HG03280 (cell line): ENCODE results near the gene VGLL3.
A peak's percentile ranks its signal among the peaks of the same experiment; 100 is the strongest.
"Not testable (repeated sequence)": the region's sequence is repeated elsewhere in the genome, so short reads cannot be mapped to it uniquely, and the experiment has no call there.

Source experiments
- ATAC-seq: cut with Tn5 transposase; IDR thresholded peaks from one replicate; pipeline ENCODE4 v1.9.1; 2021; ENCODE audit warnings: mild to moderate bottlenecking, moderate library complexity; ENCODE audit not compliant: unreplicated experiment

VGLL3 gene

DNA sequence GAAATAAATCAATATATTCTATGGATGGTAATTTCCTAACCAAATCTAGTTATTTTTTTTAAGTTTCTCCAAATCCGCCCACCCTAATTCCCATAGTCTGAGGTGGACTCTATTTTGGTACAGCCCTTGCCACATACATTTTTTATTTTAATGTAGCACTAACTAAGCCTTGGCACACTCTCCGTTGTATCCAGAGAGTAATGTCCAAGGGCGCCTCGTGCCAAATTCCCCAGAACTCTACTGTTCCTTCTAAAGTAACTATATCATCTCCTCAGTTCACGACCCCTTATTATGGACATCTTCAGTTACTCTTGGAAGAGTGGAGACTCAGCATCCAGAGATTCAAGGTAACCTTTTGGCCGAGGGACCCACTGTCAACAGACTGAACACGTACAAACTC lies 1.3 kb downstream of the VGLL3 start:
- no peak for ATAC-seq

DNA sequence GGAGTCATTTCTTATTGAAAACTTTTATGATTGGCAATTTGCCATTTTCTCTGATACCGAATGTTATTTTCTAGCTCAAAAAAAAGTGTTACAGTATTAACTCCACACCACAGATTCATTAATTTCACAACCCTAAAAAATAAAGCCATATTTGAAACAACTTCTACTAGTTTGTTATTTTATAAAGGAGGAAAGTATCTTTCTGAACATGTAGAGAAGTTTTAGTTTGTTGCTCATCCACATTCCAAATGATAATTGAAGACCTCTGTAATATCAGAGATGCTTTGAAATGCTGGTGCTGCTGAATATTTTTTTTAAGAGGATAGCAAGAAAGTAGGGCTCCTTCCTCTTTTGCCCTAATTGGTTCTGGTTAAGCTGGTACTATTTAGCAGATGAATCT lies 1.9 kb downstream of the VGLL3 start:
- ATAC-seq: no peak

- no peak for ATAC-seq
These were observed 2.7 kb downstream of the VGLL3 start for GRCh38 chr3:86988235-86988634.

DNA sequence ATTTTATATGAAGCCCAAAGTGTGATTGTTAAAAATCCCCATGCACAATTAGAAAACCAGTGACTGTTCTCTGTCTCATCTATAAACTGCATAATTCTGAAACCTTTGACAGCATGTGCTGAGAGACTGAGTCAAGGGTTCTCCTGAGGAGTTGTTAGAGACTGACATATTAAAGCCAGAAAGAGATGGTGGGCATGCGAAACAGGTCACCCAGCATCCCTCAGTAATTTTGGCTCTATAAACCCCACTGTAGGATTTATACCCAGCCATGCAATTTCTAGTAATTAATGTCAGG lies 3.6 kb downstream of the VGLL3 start:
- ATAC-seq: no peak

DNA sequence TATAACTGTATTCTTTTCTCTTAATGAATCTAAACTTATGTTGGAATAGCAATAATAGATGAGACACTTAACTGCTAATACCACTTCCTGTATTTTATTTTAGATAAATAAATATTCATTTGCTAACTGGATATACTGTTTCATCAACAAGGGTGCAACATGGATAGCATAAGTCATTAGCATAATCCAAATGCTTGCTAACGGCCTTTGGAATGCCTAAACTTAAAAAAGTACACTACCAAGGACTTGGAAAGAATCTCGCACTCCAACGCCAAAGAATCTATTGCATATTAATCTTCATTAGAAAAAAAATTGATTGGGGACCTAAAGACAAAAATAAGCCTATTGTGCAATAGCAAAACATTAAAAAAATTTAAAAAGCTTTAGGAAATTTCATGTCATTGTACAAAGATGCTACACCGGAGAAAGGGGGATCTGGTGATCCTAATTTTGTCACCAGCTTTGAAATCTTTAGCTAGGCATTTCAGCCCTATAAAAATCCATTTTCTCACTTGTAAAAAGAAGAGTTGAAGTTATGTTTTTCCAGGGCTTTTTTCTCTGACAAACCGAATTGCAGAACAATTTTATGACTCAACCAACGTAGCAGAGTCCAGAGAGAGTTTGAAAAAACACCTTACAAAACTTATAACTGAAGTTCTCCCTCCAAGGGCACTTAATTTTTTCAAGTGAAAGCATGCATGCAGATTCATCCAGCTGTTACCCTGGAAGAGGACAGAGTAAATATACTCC lies 4.1 kb downstream of the VGLL3 start:
- no peak for ATAC-seq

DNA sequence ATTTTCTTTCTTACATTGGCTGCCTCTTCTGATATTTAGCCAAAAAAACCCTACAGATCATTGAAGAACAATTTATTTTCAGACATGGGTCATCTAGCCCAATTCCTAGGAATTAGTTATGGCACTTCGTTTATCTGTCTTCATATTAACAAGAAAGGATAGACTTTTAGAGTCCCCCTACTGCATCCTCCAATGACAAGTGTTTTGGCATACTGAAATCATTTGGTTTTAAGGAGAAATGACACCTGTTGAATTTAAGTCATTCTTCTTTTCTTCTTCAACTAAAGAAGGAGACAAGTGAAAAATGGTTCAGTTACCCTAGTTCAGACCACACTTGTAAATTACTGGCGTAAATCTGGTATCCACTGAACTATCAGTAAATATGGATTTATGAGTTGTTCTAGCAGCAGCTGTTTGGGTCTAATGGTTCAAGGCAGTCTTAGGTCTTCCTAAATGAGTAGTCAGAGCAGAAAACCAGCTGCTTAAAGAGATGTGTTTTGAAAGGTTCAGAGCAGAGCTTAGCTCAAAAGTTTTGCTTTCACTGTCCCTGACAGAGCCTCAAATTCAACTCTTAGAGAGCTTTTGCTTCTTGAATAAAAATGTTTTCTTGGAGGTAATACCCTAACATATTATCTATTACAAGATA lies 5.6 kb downstream of the VGLL3 start:
- no peak for ATAC-seq

DNA sequence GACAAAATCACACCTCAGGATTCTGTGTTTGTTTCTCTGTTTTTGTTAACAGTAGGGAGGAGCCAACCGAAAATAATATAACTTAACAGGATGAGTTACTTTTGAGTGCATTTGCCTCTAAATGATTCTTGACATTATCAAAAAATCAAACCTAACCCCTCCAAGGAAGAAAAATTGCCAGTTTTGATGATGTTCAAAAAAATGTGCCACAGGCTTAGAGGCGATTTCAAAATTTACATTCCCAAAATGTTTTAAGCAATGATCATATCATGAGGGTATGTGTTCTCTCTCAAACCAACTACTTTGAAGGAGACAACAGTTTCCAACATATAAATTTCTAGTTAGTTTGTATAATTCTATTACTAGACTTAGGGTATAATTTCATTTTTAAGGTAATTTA lies 6.7 kb downstream of the VGLL3 start:
- no peak for ATAC-seq

- ATAC-seq: no peak
These were observed 8.1 kb downstream of the VGLL3 start for GRCh38 chr3:86982883-86983282.

DNA sequence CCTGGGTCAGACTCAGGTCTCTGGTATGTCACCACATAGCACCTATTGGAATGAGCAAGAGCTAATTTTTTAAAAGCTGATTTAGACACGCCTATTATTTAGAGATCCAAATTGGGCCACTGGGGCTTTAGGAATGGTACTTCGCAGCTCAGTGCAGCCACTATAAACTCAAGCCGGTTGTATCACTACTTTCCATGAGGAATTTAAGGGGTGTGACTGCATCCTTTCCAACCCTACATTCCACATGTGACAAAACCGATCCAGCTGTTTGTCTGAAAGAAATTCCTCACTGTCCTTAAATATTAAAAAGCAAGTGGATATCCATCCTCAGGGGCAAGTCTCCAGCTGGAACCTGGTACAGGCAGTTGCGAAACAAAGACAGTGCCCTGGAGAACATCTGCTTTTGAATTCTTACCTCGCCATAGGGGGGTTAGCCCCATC lies 12.8 kb downstream of the VGLL3 start:
- ATAC-seq: no peak

- ATAC-seq: no peak
These were observed 14.7 kb downstream of the VGLL3 start for GRCh38 chr3:86976219-86976618.

GRCh38 chr3:86974177-86974576 lies 16.8 kb downstream of the VGLL3 start:
- not testable (repeated sequence) for ATAC-seq

- ATAC-seq: no peak
These were observed 17.5 kb downstream of the VGLL3 start for GRCh38 chr3:86973440-86973839.

GRCh38 chr3:86969500-86970189 lies 21.3 kb downstream of the VGLL3 start:
- peak; percentile 61 for ATAC-seq

- no peak for ATAC-seq
These were observed 22.6 kb downstream of the VGLL3 start for GRCh38 chr3:86968244-86968932.

DNA sequence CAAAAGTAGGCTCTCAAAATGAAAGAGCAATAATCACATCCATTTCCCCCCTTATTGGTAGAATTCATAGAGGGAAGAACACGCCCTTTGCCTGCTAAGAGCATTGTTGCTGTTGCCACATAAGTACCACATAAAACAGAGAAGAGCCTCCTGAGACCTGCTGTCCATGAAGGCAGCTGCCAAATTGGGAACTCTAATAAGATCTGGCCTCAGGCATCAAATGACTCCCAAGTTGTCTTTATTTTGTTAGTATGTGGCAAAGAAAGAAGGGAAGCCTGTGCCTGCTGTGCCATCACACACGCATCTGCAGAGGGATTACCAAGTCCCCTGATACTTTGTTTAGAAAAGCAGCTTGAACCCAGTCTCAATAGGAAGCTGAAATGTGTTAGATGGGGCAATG lies 23.9 kb downstream of the VGLL3 start:
- no peak for ATAC-seq

GRCh38 chr3:86965166-86965565 lies 25.8 kb downstream of the VGLL3 start:
- ATAC-seq: no peak

- no peak for ATAC-seq
These were observed 27.3 kb downstream of the VGLL3 start for GRCh38 chr3:86963611-86964010.

DNA sequence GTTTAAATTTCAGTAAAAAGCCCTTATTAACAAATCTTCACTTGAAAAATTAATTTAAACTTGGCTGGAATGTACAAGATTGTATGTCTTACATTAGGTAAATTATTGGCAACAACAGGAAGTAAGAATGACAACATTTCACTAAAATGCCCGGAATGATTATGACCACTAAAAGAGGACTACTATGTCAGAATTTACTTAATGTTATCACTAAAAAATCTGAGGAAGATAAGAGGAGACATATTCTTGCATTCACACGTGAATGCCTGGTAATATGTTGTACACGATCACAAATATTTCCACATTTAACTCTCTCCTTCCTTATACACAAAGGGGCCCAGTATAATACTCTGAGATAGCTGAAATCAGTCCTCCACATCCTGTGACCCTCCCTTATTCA lies 29.7 kb downstream of the VGLL3 start:
- ATAC-seq: no peak

DNA sequence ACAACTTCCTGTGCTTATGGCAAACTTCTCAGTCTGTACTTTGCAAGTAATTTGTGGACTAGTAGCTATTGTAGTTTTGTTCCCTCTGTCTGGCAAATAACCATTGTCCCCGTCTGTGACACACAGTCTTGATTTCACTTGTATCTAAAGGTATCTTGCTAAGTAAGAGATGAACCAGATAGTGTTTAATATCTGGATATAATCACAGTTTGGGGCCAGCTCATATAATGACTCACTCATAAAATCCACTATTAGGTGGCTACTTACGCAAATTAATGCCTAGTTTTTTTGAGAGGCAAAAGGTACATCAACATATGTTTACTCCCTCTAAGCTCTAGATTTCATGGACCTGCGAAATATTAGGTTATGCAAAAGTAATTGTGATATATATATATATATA lies 30.4 kb downstream of the VGLL3 start:
- ATAC-seq: no peak

GRCh38 chr3:86958534-86958933 lies 32.4 kb downstream of the VGLL3 start:
- no peak for ATAC-seq

- no peak for ATAC-seq
These were observed 36.2 kb downstream of the VGLL3 start for GRCh38 chr3:86954747-86955146.

GRCh38 chr3:86954226-86954625 lies 36.7 kb downstream of the VGLL3 start:
- no peak for ATAC-seq
